Measurements from ENCODE around the gene COG5. TPM values are rescaled to one million over a fixed set of nuclear protein-coding genes. Genes with fewer than 3 reads are reported as not detected.

COG5 gene
- total and polyA plus RNA-seq, 2 of the 8 experiments (the other 6 are each of a cell fraction or from before 2014, with no cell fraction given): 10.5 to 28.1 TPM

DNA sequence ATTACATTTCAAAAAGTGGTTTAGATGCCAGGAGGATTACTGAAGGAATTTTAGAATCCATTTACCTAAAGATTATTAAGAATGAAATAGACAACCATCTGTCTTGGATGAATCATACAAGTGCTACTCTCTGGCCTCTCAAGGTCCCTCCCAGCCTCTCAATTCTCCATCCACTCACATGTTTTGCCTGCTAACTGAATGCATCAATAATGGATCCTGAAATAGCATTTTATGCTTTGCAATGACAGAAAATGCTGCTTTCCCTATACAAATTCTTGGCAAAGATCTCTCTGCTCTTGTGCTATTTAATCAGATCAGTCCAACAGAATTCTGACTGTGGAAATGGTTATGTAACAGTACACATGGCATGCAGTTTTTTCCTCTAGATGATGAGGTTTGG is 326.9 kb downstream of the COG5 start (continued):
- TF ChIP-seq SP1 (IDR thresholded peaks at IDR 0.05; ENCODE audit: low read depth, low read length): no peak
- no peak for TF ChIP-seq POU5F1 (IDR thresholded peaks at IDR 0.05; ENCODE audit: low read depth, low read length)
- no peak for TF ChIP-seq KDM4A (IDR thresholded peaks at IDR 0.05; ENCODE audit: low read depth, low read length, severe bottlenecking)
- TF ChIP-seq HDAC2 (IDR thresholded peaks at IDR 0.05; ENCODE audit: borderline replicate concordance in 1 of 2, low read depth in 2 of 2, low read length in 2 of 2): no peak
